EH (cell line): ENCODE results near the gene GSKIP.
A peak's percentile ranks its signal among the peaks of the same experiment; 100 is the strongest.

Source experiments
- DNase-seq: peaks from one replicate; pipeline ENCODE4 v3.0.0-alpha.2; 2015; ENCODE audit warnings: low read depth

GSKIP gene

GRCh38 chr14:96418075-96418474 is 54.7 kb downstream of the GSKIP start:
- DNase-seq = no peak

- no peak for DNase-seq
Observed at GRCh38 chr14:96421236-96421635, 57.9 kb downstream of the GSKIP start.

- DNase-seq = no peak
Observed at GRCh38 chr14:96422992-96423391, 59.7 kb downstream of the GSKIP start.

- no peak for DNase-seq
Observed at GRCh38 chr14:96423446-96424108, 60.3 kb downstream of the GSKIP start.

GRCh38 chr14:96424109-96424989 is 61.0 kb downstream of the GSKIP start:
- peak; percentile 79 for DNase-seq

GRCh38 chr14:96434040-96434439 is 70.7 kb downstream of the GSKIP start:
- no peak for DNase-seq
